Endothelial cell of umbilical vein (primary cell): Measurements from ENCODE around the gene CNTN6. TPM values are rescaled to one million over a fixed set of nuclear protein-coding genes. Genes with fewer than 3 reads are reported as not detected.

Source experiments
- BruUV-seq: library from RNA; stranded (reverse); fragments of 400-500 nt; replicated peaks from 2 replicates; lab custom pipeline; 2021; lab: Mats Ljungman, UMichigan
- CTCF ChIA-PET: fragments of 300-600, 350-600 bp; sonication (Branson Sonifier 250); formaldehyde crosslinking; loops from one replicate; lab custom pipeline; 2021; ENCODE audit warnings: antibody characterized with exemption, inconsistent platforms; lab: Charles Lee
- POLR2A ChIA-PET: fragments of 300-600, 350-600 bp; sonication (Branson Sonifier 250); formaldehyde crosslinking; loops from one replicate; lab custom pipeline; 2021; ENCODE audit warnings: antibody characterized with exemption, inconsistent platforms; lab: Charles Lee
- DNase-seq: peaks from one replicate; pipeline ENCODE4 v3.0.0-alpha.2; 2011; ENCODE audit warnings: low read depth, low spot score
- FAIRE-seq: peaks from 2 replicates; lab custom pipeline; 2011; peaks lifted over from hg19 to GRCh38; lab: Jason Lieb, UNC
- H2AFZ ChIP-seq: 2 replicates; pipeline ENCODE4 v1.6.0; 2012; ENCODE audit warnings: low read depth, low read length, control low read depth, inconsistent platforms
- H3K27ac ChIP-seq: 2 replicates; pipeline ENCODE4 v1.5.1; 2011; ENCODE audit warnings: low read depth, mild to moderate bottlenecking, control low read depth, low read length, moderate library complexity; ENCODE audit not compliant: insufficient read depth
- H3K27me3 ChIP-seq, 2 experiments: 2 replicates each; pipeline versions ENCODE4 v1.6.0 to v1.6.1; 2011; ENCODE audit warnings: low read length in 2 of 2, mixed read lengths in 1 of 2; ENCODE audit not compliant: control insufficient read depth in 2 of 2, insufficient read depth in 2 of 2
- H3K36me3 ChIP-seq, 2 experiments: 2 replicates in 1 of 2; 3 replicates in 1 of 2; pipeline ENCODE4 v1.5.1; 2011; ENCODE audit warnings: low read length in 2 of 2, mild to moderate bottlenecking in 1 of 2, moderate library complexity in 1 of 2; ENCODE audit not compliant: control insufficient read depth in 2 of 2, insufficient read depth in 2 of 2; ENCODE audit errors: extremely low read depth in 1 of 2
- H3K4me1 ChIP-seq: 3 replicates; pipeline ENCODE4 v1.5.1; 2011; ENCODE audit warnings: mild to moderate bottlenecking, low read length; ENCODE audit not compliant: control insufficient read depth, insufficient read depth; ENCODE audit errors: extremely low read depth
- H3K4me2 ChIP-seq: 2 replicates; pipeline ENCODE4 v1.6.1; 2011; ENCODE audit warnings: low read length, control low read depth, mixed read lengths; ENCODE audit not compliant: insufficient read depth
- H3K4me3 ChIP-seq, 3 experiments: fragments of 200-600 bp in 1 of 3; sonication (generic), shearing (Covaris generic) in 1 of 3; replicated peaks in 1 of 3; 2 replicates each; pipeline ENCODE4 v1.5.1; 2011 to 2016; ENCODE audit warnings: control low read depth in 3 of 3, low read length in 3 of 3, mild to moderate bottlenecking in 2 of 3, inconsistent platforms in 1 of 3, low read depth in 1 of 3, moderate library complexity in 1 of 3; ENCODE audit not compliant: insufficient read depth in 1 of 3
- H3K79me2 ChIP-seq: 2 replicates; pipeline ENCODE4 v1.6.0; 2012; ENCODE audit warnings: low read length, inconsistent platforms; ENCODE audit not compliant: control insufficient read depth, insufficient read depth
- H3K9ac ChIP-seq: replicated peaks from 2 replicates; pipeline ENCODE3; 2011; ENCODE audit warnings: low read length, control low read depth; ENCODE audit not compliant: insufficient read depth; ENCODE audit errors: extremely low read depth
- H3K9me1 ChIP-seq: replicated peaks from 3 replicates; pipeline ENCODE4 v1.6.0; 2011; ENCODE audit warnings: mild to moderate bottlenecking, low read length; ENCODE audit not compliant: control insufficient read depth, insufficient read depth; ENCODE audit errors: extremely low read depth
- H3K9me3 ChIP-seq: replicated peaks from 2 replicates; pipeline ENCODE4 v1.5.1; 2012; ENCODE audit warnings: low read length, inconsistent platforms; ENCODE audit not compliant: control insufficient read depth, insufficient read depth
- H4K20me1 ChIP-seq: replicated peaks from 2 replicates; pipeline ENCODE3; 2011; ENCODE audit warnings: mild to moderate bottlenecking, low read length; ENCODE audit not compliant: control insufficient read depth, insufficient read depth; ENCODE audit errors: extremely low read depth
- EZH2 ChIP-seq: IDR thresholded peaks from 2 replicates; pipeline ENCODE4 v1.6.1; 2012; ENCODE audit warnings: borderline replicate concordance, low read depth, mild to moderate bottlenecking, moderate library complexity, low read length, inconsistent platforms; ENCODE audit not compliant: severe bottlenecking
- FOS ChIP-seq: IDR thresholded peaks from 2 replicates; pipeline ENCODE4 v1.6.1; 2011; ENCODE audit warnings: mild to moderate bottlenecking, low read length, moderate library complexity, borderline replicate concordance; ENCODE audit not compliant: insufficient read depth
- GATA2 ChIP-seq: IDR thresholded peaks from 2 replicates; pipeline ENCODE4 v1.7.0; 2011; ENCODE audit warnings: low read depth, mild to moderate bottlenecking, moderate library complexity, mixed read lengths, low read length; ENCODE audit not compliant: insufficient read length, insufficient read depth
- JUN ChIP-seq: IDR thresholded peaks from 2 replicates; pipeline ENCODE4 v1.6.1; 2011; ENCODE audit warnings: borderline replicate concordance, low read depth; ENCODE audit not compliant: insufficient read length, insufficient read depth
- MYC ChIP-seq: IDR thresholded peaks from one replicate; pipeline ENCODE4 v1.6.1; 2011; ENCODE audit warnings: mild to moderate bottlenecking, low read depth, low read length
- POLR2A ChIP-seq: IDR thresholded peaks from 2 replicates; pipeline ENCODE4 v1.6.1; 2012; ENCODE audit warnings: low read depth, mild to moderate bottlenecking, control low read depth, low read length
- POLR2AphosphoS5 ChIP-seq: IDR thresholded peaks from 2 replicates; pipeline ENCODE4 v1.6.1; 2012; ENCODE audit warnings: low read depth, mild to moderate bottlenecking, control low read depth, low read length, moderate library complexity; ENCODE audit not compliant: insufficient read depth
- dilution Hi-C: fragments of 300-500 bp; cut with MboI; formaldehyde crosslinking; loops from one replicate; pipeline ENCODE4 v1.15.0; 2019; ENCODE audit warnings: low sequenced_read_pairs; ENCODE audit not compliant: extremely low pct_ligation_motif_present
- intact Hi-C: fragments of 100-400 bp; cut with micrococcal nuclease; formaldehyde crosslinking; loops from one replicate; pipeline ENCODE4 v1.10.0; 2022
- polyA plus RNA-seq, 4 experiments: library from polyadenylated mRNA; depleted of rRNA in 3 of 4; stranded (reverse) in 3 of 4; unstranded in 1 of 4; fragments of >200 nt; gene quantifications; 2 replicates each; pipeline versions ENCODE4 v1.2.1 to v1.2.3, GENCODE V29; 2011 to 2012; ENCODE audit warnings: missing spikeins in 1 of 4
- total RNA-seq: library from RNA; stranded (reverse); gene quantifications from 2 replicates; pipeline ENCODE4 v1.2.3, GENCODE V29; 2021
- TF ChIP-seq, protein P1 (sequence below), 2 donors: IDR thresholded peaks; 1 replicate in 1 of 2; 2 replicates in 1 of 2; pipeline ENCODE4 v1.5.1; 2011; ENCODE audit warnings: low read length in 2 of 2, mild to moderate bottlenecking in 2 of 2, moderate library complexity in 2 of 2, control low read depth in 1 of 2, inconsistent platforms in 1 of 2, low read depth in 1 of 2; ENCODE audit not compliant: insufficient read depth in 1 of 2; ENCODE audit errors: extremely low read depth in 1 of 2
- TF ChIP-seq, protein P2 (sequence below): IDR thresholded peaks from 2 replicates; pipeline ENCODE4 v1.6.1; 2011; ENCODE audit not compliant: insufficient read depth, insufficient read length

CNTN6 gene
- total and polyA plus RNA-seq, 2 donors (not counting 3 experiments of a cell fraction or from before 2014, with no cell fraction given) = not detected

GRCh38 chr3:1195947-1196346, 103.1 kb downstream of the CNTN6 start:
- intact Hi-C loops (no loop called here), dilution Hi-C loops (no loop called here)
- no peak overlapping the region for H3K27ac ChIP-seq
- H3K79me2 ChIP-seq = no peaks in the 10 kb centered on the region
- H3K4me3 ChIP-seq = no peak overlapping the region
- no peaks in the 10 kb centered on the region for H3K27me3 ChIP-seq
- H3K9me3 ChIP-seq = no peaks in the 10 kb centered on the region
- TF ChIP-seq POLR2AphosphoS5 (no peak), FOS (no peak), JUN (no peak), MYC (no peak), POLR2A (no peak), EZH2 (no peak), GATA2 (no peak)
- TF ChIP-seq, protein P1, sequence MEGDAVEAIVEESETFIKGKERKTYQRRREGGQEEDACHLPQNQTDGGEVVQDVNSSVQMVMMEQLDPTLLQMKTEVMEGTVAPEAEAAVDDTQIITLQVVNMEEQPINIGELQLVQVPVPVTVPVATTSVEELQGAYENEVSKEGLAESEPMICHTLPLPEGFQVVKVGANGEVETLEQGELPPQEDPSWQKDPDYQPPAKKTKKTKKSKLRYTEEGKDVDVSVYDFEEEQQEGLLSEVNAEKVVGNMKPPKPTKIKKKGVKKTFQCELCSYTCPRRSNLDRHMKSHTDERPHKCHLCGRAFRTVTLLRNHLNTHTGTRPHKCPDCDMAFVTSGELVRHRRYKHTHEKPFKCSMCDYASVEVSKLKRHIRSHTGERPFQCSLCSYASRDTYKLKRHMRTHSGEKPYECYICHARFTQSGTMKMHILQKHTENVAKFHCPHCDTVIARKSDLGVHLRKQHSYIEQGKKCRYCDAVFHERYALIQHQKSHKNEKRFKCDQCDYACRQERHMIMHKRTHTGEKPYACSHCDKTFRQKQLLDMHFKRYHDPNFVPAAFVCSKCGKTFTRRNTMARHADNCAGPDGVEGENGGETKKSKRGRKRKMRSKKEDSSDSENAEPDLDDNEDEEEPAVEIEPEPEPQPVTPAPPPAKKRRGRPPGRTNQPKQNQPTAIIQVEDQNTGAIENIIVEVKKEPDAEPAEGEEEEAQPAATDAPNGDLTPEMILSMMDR (IDR thresholded peaks at IDR 0.05; ENCODE audit: extremely low read depth in 1 of 2, insufficient read depth in 1 of 2, low read depth in 1 of 2, low read length in 2 of 2) = no peak
- TF ChIP-seq, protein P2, sequence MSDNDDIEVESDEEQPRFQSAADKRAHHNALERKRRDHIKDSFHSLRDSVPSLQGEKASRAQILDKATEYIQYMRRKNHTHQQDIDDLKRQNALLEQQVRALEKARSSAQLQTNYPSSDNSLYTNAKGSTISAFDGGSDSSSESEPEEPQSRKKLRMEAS = no peak
- CTCF ChIA-PET = no interaction called here
- H3K9me1 ChIP-seq = no peaks in the 10 kb centered on the region
- POLR2A ChIA-PET = no interaction called here
- no peaks in the 10 kb centered on the region for H4K20me1 ChIP-seq
- BruUV-seq = no TSS peak
- no peaks in the 10 kb centered on the region for H3K36me3 ChIP-seq
- H3K4me1 ChIP-seq = no peaks in the 10 kb centered on the region
- H3K4me2 ChIP-seq = no peak overlapping the region
- DNase-seq = no peak
- FAIRE-seq = no peak
- H3K9ac ChIP-seq = no peak overlapping the region
- H2AFZ ChIP-seq = no peak overlapping the region
